OCI-LY1 (cell line): ENCODE data around the gene DOCK1.

Experiments
- EZH2 ChIP-seq: fragments of 200-600 bp; sonication (generic), shearing (Covaris generic); IDR thresholded peaks from 2 replicates; pipeline ENCODE4 v1.8.0; 2017; ENCODE audit warnings: borderline replicate concordance, mixed run types, mild to moderate bottlenecking, antibody characterized with exemption, low read length, moderate library complexity, mixed read lengths
- TF ChIP-seq, protein P1 (sequence below): fragments of 200-600 bp; sonication (generic), shearing (Covaris generic); IDR thresholded peaks from 2 replicates; pipeline ENCODE4 v1.5.1; 2017; ENCODE audit warnings: mild to moderate bottlenecking, antibody characterized with exemption, low read length, moderate library complexity, mixed read lengths

DNA sequence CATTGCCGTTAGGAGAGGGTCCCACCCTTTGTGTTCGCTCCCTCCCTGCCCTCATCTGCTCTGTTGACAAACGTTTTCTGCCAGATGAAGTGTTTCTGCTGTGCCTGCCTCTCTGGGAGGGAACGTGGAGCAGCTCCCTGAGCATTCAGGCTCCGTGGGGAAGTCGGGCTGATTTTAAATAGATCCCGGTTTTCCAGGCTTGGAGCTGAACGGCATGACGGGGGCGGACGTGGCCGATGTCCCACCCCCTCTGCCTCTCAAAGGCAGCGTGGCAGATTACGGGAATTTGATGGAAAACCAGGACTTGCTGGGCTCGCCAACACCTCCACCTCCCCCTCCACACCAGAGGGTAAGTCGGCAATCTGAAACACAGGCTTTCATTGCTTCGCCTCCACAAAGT is 542.0 kb downstream of the DOCK1 start:
- TF ChIP-seq, protein P1, sequence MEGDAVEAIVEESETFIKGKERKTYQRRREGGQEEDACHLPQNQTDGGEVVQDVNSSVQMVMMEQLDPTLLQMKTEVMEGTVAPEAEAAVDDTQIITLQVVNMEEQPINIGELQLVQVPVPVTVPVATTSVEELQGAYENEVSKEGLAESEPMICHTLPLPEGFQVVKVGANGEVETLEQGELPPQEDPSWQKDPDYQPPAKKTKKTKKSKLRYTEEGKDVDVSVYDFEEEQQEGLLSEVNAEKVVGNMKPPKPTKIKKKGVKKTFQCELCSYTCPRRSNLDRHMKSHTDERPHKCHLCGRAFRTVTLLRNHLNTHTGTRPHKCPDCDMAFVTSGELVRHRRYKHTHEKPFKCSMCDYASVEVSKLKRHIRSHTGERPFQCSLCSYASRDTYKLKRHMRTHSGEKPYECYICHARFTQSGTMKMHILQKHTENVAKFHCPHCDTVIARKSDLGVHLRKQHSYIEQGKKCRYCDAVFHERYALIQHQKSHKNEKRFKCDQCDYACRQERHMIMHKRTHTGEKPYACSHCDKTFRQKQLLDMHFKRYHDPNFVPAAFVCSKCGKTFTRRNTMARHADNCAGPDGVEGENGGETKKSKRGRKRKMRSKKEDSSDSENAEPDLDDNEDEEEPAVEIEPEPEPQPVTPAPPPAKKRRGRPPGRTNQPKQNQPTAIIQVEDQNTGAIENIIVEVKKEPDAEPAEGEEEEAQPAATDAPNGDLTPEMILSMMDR = no peak
- no peak for TF ChIP-seq EZH2
